HS-27A (cell line): ENCODE measurements around the gene LIPH.

Experiments
- DNase-seq: peaks from one replicate; pipeline ENCODE4 v3.0.0-alpha.2; 2012; ENCODE audit warnings: low read depth, missing footprints

LIPH gene

GRCh38 chr3:185539934-185540333 is 12.5 kb downstream of the LIPH start:
- DNase-seq = no peak

DNA sequence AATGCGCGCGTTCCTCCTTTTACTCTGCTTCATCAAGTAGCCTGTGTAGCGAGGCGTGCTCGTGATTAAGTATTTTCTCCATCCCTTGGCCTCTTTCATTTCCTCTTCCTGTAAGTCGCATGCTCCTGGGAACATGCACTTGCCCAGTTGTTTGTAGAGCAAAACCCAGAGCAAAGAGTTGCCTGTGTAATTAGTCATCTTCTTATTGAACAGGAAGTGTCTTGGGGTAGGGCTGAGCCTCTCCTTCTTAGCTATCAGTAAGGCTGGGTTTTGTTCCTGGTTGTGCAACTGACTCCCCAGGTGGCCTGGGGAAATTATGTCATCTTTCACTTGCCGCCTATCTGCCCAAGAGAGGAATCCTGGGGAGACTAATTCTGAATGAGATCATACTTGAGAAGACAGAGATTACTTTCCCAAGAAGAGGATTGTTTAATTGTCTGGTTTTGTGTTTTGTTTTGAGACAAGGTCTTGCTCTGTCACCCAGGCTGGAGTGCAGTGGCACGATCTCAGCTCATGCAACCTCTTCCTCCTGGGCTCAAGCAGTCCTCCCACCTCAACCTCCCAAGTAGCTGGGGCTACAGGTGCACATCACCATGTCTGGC is 14.9 kb downstream of the LIPH start:
- DNase-seq = no peak

DNA sequence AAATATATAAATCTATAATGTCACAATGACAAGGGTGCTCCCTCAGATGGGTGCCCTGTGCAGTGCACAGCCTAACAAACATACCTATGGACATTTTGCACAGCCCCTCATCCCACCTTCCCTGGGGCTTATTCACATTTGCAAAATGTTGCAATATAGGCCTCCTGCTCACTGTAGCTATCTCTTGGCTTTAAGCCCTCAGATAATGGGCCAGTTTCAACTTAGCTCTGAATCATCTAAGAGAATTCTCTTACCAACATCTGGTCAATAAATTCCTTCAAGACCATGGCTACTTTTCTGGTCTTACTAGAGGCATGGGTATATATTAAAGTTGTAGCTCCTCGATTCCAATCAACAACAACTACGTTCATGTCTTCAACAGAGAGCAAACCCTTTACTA is 17.9 kb downstream of the LIPH start:
- DNase-seq = no peak

- DNase-seq = no peak
Observed at GRCh38 chr3:185532901-185533300, 19.5 kb downstream of the LIPH start.

GRCh38 chr3:185530856-185531255 is 21.5 kb downstream of the LIPH start:
- no peak for DNase-seq

- no peak for DNase-seq
Observed at GRCh38 chr3:185528532-185528931, 23.9 kb downstream of the LIPH start.

GRCh38 chr3:185527364-185527763 is 25.0 kb downstream of the LIPH start:
- no peak for DNase-seq

DNA sequence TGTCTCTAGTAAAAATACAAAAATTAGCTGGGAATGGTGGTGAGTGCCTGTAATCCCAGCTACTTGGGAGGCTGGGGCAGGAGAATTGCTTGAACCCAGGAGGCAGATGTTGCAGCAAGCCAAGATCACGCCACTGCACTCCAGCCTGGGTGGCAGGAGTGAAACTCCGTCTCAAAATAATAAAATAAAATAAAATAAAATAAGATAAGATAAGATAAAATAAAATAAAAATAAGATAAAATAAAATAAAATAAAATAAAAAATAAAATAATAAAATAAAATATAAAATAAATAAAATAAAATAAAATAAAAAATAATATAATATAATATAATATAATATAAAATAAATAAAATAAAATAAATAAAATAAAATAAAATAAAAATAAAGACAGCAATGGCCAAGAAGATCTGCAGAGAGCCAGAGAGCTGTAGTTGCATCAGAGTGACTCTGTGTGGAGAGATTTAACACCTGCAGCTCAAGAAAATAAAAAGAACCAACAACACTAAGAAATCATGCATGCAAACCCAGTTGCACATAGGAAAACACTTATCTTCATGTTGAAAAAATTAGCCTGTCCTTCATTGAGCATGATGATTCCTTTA is 25.9 kb downstream of the LIPH start:
- no peak for DNase-seq

DNA sequence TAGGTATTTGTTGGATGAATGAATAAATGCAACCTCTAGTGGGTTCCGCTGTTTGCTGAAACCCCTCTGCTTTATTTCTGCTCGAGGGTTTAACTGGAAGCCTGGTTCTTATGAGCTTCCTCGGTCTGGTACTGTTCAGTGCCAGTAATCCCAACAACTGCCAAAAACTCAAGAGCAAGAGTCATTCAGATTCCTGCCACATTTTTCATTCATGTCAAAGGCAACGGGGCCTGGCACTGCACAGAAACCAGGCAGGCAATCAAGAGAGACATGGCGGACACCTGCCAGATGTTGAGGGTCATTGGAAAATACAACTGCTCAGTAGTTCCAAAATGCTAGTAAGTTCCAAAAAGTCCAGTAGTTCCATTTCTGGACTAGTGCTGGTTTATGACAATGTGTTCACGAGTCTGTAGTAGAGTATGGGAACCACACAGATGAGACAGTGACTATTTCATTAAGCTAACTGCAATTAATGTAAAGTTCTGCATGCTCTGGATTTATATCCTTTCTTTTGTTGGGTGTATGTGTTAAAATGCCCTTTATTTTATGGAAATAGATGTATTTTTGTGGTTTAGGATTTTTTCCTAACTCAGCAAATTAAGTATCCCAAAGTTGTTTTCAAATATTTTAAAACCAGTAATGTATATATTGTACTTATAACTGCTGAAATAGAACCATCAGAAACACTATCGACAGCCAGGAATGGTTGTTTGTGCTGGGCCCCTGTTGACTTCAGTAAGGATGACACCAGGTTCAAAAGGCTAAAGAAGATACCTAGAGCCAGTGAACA is 30.8 kb downstream of the LIPH start:
- DNase-seq = no peak

DNA sequence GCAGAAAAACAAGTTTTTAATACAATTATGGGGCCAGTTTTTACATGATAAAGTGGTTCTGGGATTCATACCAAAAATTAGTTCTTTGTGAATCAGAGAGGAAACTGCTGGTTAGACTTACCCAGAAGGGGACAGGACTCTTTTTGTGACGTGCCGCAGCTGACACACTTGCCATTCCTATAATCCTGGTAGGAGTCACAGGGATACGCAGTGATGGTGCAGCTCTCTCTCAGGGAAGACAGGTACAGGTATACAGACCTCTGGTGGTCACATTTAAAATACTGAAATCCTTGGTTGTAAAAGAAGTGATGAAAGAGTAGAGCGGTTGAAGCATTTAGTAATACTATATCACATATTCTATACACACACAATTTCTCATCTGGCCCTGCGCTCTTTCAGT is 33.4 kb downstream of the LIPH start:
- no peak for DNase-seq

DNA sequence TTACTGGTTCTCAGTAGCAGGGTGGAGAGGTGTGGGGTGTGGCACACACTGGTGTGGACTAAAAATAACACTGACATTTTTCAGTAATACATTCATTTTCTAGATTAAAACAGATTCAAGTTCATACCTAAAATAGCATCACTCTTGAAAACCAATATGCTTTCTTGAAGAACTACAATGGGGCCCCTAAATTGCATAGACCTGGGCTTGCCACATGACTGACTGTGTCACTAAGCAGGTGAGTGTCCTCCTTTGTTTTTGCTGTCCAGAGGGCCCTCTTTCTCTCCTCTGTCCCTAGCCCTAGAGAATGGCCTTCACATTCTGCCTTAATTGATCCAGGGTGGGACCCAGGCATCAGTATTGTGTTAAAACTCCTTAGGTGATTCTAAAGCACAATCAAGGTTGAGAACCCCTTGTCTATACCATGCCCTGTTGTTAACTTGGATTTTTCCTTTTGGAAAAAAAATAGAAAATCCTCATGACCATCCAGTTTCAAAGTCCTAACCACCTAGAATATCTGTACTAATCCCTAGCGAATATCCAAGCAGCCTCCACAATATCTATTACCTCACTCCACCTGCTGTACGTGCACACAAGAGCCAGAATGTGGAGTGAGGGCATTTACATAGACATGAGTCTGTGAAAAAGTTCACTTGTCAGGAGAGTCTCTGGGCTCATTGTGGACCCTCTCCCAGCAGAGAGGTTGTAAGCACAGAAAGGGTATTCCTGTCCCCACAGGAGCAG is 34.8 kb downstream of the LIPH start:
- DNase-seq = no peak

DNA sequence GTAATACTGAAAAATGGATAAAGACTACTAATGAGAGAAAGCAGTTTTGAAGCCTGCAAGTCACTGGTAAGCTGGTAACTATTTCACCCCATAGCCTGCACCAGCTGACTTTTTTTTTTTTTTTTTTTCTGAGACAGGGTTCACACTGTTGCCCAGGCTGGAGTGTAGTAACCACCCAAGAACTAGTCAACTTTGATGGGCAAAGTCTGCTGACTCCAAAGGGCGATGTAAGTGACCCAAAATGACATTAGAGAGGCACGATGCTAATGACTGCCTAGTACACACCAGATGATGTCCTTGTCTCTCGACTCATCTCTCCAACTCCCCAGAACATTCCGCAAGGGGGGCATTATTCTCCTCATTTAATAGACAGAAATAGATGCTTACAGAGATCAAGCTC is 40.7 kb downstream of the LIPH start:
- DNase-seq = no peak

DNA sequence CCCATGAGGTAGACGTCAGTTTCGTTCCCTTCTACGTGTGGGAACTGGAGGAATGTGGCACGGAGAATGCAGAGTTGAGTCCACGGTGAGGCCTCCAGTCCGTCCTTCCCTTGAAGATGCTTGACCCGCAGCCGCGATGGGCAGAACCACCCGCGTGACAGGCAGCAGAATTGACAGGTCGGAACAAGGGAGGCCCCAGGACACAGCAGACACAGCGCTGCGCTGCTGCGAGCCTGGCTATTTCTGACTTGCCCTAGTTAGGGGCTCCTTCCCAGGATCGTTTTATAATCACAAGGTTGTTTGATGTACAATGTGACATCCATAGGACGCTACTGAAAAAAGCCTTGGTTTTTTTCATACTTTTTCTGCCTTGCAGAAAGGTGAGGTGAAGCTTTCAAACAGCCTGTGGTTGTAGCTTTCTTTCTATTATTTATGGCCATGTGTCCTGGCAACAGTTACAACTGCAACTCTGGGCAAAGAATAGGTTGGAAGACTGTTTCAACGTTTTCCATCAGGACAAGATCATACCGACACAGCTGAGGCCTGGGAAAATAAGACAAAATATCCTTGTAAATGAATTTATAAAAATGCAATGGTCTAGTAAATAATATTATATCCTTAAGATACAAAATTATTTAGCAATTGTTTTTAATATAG is 43.9 kb downstream of the LIPH start:
- DNase-seq = no peak

DNA sequence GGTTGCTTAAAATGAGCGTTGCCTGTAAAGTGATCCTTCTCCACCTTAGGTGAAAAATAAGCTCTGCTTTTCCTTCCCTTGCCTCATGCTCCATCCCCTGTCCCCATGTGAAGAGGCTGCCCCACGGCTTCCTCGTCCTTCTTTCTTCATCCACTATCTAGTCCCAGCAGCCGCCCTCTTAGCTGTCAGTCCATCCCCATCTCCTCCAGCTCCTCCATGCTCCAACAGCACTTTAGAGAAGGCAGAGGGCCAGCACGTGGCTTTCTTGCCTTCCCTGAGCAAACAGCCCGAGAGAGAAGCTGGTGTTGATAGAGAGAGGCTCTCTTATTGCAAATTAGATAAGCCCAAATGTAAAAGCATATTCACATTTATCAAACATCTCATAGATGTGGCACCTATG is 44.5 kb downstream of the LIPH start:
- DNase-seq = no peak

DNA sequence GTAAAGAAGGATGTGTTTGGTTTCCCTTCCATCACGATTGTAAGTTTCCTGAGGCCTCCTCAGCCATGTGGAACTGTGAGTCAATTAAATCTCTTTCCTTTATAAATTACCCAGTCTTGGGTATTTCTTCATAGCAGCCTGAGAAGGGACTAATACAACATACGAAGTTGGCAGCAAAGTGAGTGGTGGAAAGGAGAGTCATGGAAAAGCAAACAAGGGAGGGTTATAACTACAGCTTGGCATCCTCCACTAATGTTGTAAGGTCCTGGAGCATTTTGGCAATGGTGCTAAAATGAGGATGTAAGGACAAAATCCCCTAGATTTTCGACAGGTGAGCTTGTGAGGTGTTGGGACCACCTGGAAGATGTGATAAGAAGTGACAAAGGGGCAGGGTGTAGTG is 47.8 kb downstream of the LIPH start:
- no peak for DNase-seq

- DNase-seq = no peak
Observed at GRCh38 chr3:185503521-185503920, 48.9 kb downstream of the LIPH start.

DNA sequence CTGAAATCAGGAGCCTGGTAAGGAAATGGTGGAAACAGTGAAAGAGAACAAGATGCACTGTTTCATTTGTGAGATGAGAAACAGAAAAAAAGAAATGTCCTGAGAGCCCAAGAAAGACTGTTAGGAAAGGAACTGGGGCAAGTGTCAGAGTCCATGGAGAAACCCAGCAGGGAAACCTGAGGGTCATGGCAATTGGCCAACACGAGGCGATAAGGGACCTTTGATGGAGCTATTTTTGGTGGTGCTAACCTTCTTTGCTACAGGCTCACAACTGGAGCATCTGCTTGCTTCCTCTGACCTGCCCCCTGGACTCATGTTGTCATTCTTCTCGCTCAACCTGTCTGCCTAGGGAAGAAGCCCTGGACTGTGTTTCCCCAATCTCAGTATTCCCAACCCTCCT is 49.4 kb downstream of the LIPH start:
- no peak for DNase-seq

DNA sequence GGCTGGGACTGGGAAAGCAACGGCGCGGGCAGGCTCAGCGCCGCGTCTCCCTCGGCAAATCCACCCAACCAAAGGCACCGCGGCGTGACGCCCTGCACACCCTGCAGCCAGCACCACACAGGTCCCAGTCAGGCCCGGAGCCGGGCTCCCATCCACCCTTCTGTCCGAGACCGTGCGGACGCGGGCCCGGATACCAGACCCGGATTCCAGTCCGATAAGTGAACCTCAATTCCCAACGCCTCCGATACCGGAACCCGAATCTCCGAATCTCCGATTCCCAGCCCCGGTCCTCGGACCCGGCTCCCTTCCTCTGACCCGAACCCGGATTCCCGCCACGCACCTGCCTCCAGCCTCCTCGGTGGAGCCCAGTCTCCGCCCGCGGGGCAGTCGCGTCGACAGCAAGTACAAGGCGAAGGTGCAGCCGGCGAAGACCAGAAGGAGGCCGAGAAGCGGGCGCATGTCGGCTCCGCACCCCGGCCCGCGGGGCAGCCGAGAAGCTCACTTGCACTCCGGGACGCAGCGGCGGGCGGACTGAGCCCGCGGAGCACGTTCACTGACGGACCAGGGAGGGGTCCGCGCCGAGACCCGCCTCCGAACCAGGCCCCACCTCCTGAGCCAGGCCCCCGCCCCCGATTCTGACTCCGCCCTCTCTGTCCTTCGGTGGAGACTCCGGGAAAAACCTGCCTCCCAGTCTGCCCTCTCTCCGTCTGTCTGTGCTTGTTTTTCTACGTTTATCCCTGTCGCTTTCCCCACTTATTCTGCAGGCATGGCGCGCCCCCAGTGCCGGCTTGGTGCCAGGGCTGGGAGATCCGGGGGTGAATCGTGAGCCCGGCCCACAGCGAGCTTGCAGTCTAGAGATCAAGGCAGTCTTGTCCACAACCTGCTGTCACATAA is 53.6 kb downstream of the LIPH start, which contains the start of gene TMEM41A:
TMEM41A (minus strand) TSS at position 533 of the 894 bp plus-strand sequence; CDS start at position 459, 74 bp downstream.
- DNase-seq = peak; percentile 64

- DNase-seq = no peak
Observed at GRCh38 chr3:185490241-185490640, 62.1 kb downstream of the LIPH start.

GRCh38 chr3:185489462-185489861 is 62.9 kb downstream of the LIPH start:
- DNase-seq = no peak

DNA sequence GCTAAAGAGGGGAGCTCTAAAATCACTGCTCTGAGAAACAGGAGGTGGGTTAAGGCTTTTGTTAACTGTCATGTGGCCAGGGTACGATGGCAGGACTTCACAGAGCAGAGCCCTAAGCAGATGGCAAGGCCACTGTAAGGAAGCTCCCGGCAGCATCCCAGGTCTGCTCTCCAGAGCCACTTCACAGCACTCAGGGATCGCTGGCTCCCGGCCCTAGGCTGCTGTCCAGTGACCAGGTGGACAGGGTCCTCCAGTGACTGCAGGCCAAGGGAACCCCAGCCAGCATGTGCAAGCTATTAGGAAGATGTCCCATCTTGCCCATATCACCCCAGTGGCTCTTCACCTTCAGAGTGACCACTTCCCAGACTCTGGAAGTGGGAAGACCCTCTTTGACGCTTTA is 63.9 kb downstream of the LIPH start:
- no peak for DNase-seq
